Measurements from ENCODE around the gene TUBGCP5. TPM values are rescaled to one million over a fixed set of nuclear protein-coding genes. Genes with fewer than 3 reads are reported as not detected.

Gene TUBGCP5
- total and polyA plus RNA-seq, 2 experiments from 2014 or later, result 14.6 to 17.5 TPM

GRCh38 chr15:22958487-22959280 lies 80.7 kb downstream of the TUBGCP5 start:
- Histone ChIP-seq H3K4me1 (ENCODE audit: insufficient read depth) (peaks cover 31% of the 10 kb centered on the region), H3K27me3 (replicated peaks; ENCODE audit: insufficient read depth) (no peaks in the 10 kb centered on the region), H2AFZ (no peak overlapping the region), H3K79me2 (ENCODE audit: insufficient read depth) (peaks cover 100% of the 10 kb centered on the region), H3F3A (ENCODE audit: insufficient read depth) (peaks cover 34% of the 10 kb centered on the region; the same call in 1 of the 2 replicates), H3K9me3 (ENCODE audit: low read depth) (no peaks in the 10 kb centered on the region), H3K4me2 (ENCODE audit: unreplicated experiment) (no peak overlapping the region), H3K9me2 (ENCODE audit: insufficient read depth) (no peaks in the 10 kb centered on the region), H3K9ac (no peak overlapping the region), H4K20me1 (ENCODE audit: insufficient read depth) (no peaks in the 10 kb centered on the region), H3K36me3 (ENCODE audit: low read depth) (0 out of 2 replicates have a peak, but pooled peaks cover 3% of the 10 kb centered on the region), H3K27ac (no peak overlapping the region), H3K4me3 (no peak overlapping the region)
- WGBS, 2 experiments (ENCODE audit: low coverage in 1 of 2, low lambda C conversion rate in 2 of 2, missing lambda C conversion rate in 2 of 2), result 89 to 92% methylated on average over 16 of the region's 16 CpGs
- in situ Hi-C loops (cut with MboI), result no loop called here
- TF ChIP-seq EZH2phosphoT487 (IDR thresholded peaks at IDR 0.05; ENCODE audit: insufficient read depth, low read depth) (no peak), EZH2 (IDR thresholded peaks at IDR 0.05; ENCODE audit: insufficient read depth, poor library complexity, severe bottlenecking) (no peak)
- DNase-seq, result no peak

- Histone ChIP-seq H3K9me3 (ENCODE audit: low read depth) (no peaks in the 10 kb centered on the region), H3F3A (ENCODE audit: insufficient read depth) (peaks cover 19% of the 10 kb centered on the region), H4K20me1 (ENCODE audit: insufficient read depth) (no peaks in the 10 kb centered on the region), H2AFZ (no peak overlapping the region), H3K27ac (no peak overlapping the region), H3K27me3 (replicated peaks; ENCODE audit: insufficient read depth) (no peaks in the 10 kb centered on the region), H3K4me1 (ENCODE audit: insufficient read depth) (peaks cover 13% of the 10 kb centered on the region), H3K4me3 (no peak overlapping the region), H3K79me2 (ENCODE audit: insufficient read depth) (peaks cover 100% of the 10 kb centered on the region), H3K4me2 (ENCODE audit: unreplicated experiment) (no peak overlapping the region), H3K36me3 (ENCODE audit: low read depth) (no peaks in the 10 kb centered on the region), H3K9me2 (ENCODE audit: insufficient read depth) (no peaks in the 10 kb centered on the region), H3K9ac (no peak overlapping the region)
- 97 to 99% methylated on average over 14 of the region's 14 CpGs for WGBS, 2 experiments (ENCODE audit: low coverage in 1 of 2, low lambda C conversion rate in 2 of 2, missing lambda C conversion rate in 2 of 2)
- TF ChIP-seq EZH2 (IDR thresholded peaks at IDR 0.05; ENCODE audit: insufficient read depth, poor library complexity, severe bottlenecking) (no peak), EZH2phosphoT487 (IDR thresholded peaks at IDR 0.05; ENCODE audit: insufficient read depth, low read depth) (no peak)
- in situ Hi-C loops (cut with MboI), result no loop called here
- no peak for DNase-seq
These were observed 82.5 kb downstream of the TUBGCP5 start for GRCh38 chr15:22956978-22957260.

DNA sequence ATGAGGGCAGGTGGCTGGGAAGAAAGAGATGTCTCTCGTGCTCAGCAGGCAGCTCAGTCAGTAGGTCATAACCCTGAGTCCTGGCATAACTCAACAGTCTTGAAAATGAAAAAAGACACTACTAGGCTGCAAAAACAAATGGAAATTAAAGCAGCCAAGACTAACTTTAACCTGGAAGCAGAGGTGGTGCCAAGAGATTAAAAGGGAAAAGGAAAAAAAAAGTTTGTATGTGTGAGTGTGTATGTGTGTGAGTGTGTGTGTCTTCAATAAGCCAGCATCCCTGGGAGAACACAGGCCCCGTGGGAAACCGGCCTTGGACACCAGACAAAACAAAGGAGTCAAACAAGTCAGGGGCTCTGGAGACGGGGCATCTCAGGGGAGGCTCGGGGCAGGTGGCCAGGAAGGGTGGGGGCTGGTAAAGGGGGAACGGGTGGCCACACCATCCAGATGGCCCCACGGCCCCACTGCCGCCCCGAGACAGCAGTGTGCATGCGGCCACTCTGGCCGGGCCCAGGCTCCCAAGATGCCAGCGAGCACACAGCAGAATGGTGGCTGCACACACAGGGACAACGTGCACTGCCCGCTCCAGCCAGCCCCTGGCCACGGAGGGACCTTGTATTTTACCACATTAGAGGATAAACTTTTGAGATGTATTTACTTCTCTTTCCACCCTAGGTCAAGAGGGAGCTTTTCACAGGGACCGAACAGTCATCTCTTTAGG lies 83.0 kb downstream of the TUBGCP5 start:
- Histone ChIP-seq H3K9me2 (ENCODE audit: insufficient read depth) (no peaks in the 10 kb centered on the region), H3K27ac (no peak overlapping the region), H3K4me1 (ENCODE audit: insufficient read depth) (peaks cover 8% of the 10 kb centered on the region), H3K79me2 (ENCODE audit: insufficient read depth) (peaks cover 100% of the 10 kb centered on the region), H3F3A (ENCODE audit: insufficient read depth) (peaks cover 14% of the 10 kb centered on the region), H3K4me3 (no peak overlapping the region), H3K27me3 (replicated peaks; ENCODE audit: insufficient read depth) (no peaks in the 10 kb centered on the region), H3K36me3 (ENCODE audit: low read depth) (no peaks in the 10 kb centered on the region), H3K9me3 (ENCODE audit: low read depth) (no peaks in the 10 kb centered on the region), H3K9ac (no peak overlapping the region), H2AFZ (no peak overlapping the region), H3K4me2 (ENCODE audit: unreplicated experiment) (no peak overlapping the region), H4K20me1 (ENCODE audit: insufficient read depth) (no peaks in the 10 kb centered on the region)
- TF ChIP-seq EZH2phosphoT487 (IDR thresholded peaks at IDR 0.05; ENCODE audit: insufficient read depth, low read depth) (no peak), EZH2 (IDR thresholded peaks at IDR 0.05; ENCODE audit: insufficient read depth, poor library complexity, severe bottlenecking) (no peak)
- in situ Hi-C loops (cut with MboI), result no loop called here
- no peak for DNase-seq
- WGBS, 2 experiments (ENCODE audit: low coverage in 1 of 2, low lambda C conversion rate in 2 of 2, missing lambda C conversion rate in 2 of 2), result 66 to 72% methylated on average over 10 to 16 of the region's 16 CpGs

GRCh38 chr15:22955544-22956119 lies 83.7 kb downstream of the TUBGCP5 start:
- no peak for DNase-seq
- Histone ChIP-seq H2AFZ (no peak overlapping the region), H3K9me2 (ENCODE audit: insufficient read depth) (no peaks in the 10 kb centered on the region), H3K4me2 (ENCODE audit: unreplicated experiment) (no peak overlapping the region), H4K20me1 (ENCODE audit: insufficient read depth) (no peaks in the 10 kb centered on the region), H3K27ac (no peak overlapping the region), H3K4me1 (ENCODE audit: insufficient read depth) (peaks cover 2% of the 10 kb centered on the region; the same call in 1 of the 2 replicates), H3F3A (ENCODE audit: insufficient read depth) (peaks cover 9% of the 10 kb centered on the region), H3K4me3 (no peak overlapping the region), H3K36me3 (ENCODE audit: low read depth) (no peaks in the 10 kb centered on the region), H3K27me3 (replicated peaks; ENCODE audit: insufficient read depth) (no peaks in the 10 kb centered on the region), H3K9me3 (ENCODE audit: low read depth) (no peaks in the 10 kb centered on the region), H3K79me2 (ENCODE audit: insufficient read depth) (peaks cover 100% of the 10 kb centered on the region), H3K9ac (no peak overlapping the region)
- no peak for TF ChIP-seq EZH2 (IDR thresholded peaks at IDR 0.05; ENCODE audit: insufficient read depth, poor library complexity, severe bottlenecking)
- TF ChIP-seq EZH2phosphoT487 (IDR thresholded peaks at IDR 0.05; ENCODE audit: insufficient read depth, low read depth), result no peak
- in situ Hi-C loops (cut with MboI), result no loop called here
- 76 to 78% methylated on average over 6 of the region's 6 CpGs for WGBS, 2 experiments (ENCODE audit: low coverage in 1 of 2, low lambda C conversion rate in 2 of 2, missing lambda C conversion rate in 2 of 2)
